HG03354 (cell line): ENCODE results near the gene EPHA5.
"Not testable (repeated sequence)": the region's sequence is repeated elsewhere in the genome, so short reads cannot be mapped to it uniquely, and the experiment has no call there.

Experiments used
- ATAC-seq: cut with Tn5 transposase; IDR thresholded peaks from one replicate; pipeline ENCODE4 v1.9.1; 2021; ENCODE audit warnings: mild to moderate bottlenecking; ENCODE audit not compliant: unreplicated experiment, poor library complexity, severe bottlenecking

The EPHA5 gene

DNA sequence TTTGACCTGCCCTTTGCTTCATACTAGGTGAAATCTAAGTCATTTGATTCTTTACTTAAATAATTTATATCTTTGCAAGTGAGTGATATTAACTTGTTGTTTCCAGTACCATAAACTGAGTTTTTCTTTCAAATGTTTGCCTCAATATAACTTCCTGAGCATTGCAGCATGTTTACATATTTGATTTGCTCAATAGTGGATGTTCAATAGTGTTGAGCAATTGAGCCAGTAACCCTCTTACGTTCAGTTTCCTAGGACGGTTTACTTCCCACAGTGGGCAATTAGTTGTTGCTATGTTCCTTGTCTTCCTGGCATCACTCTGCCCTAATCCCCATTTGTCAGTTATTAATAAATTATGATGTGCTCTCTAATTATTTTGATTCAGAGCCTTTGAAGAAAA lies 278.5 kb downstream of the EPHA5 start:
- ATAC-seq = no peak

- ATAC-seq = no peak
Observed at GRCh38 chr4:65391382-65391781, 278.9 kb downstream of the EPHA5 start.

- ATAC-seq = no peak
Observed at GRCh38 chr4:65386927-65387326, 283.4 kb downstream of the EPHA5 start.

- ATAC-seq = no peak
Observed at GRCh38 chr4:65383589-65384305, 286.5 kb downstream of the EPHA5 start.

DNA sequence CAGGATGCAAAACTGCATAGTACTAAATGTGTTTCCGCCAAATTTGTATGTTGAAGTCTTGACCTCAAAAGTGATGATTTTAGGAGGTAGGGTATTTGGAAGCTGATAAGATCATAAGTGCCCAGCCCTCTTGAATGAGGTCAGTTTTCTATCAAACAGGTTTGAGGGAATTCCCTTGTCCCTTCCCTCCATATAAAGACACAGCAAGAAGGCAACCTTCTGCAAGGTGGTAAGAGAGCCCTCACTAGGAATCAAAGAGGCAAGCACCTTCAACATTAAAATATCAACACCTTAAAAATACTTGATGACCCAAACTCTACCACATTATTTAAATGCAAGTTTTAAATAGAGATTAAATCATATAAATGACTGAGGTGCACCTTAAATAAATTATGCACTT lies 288.6 kb downstream of the EPHA5 start:
- ATAC-seq = no peak

GRCh38 chr4:65370709-65371108 lies 299.6 kb downstream of the EPHA5 start:
- no peak for ATAC-seq

DNA sequence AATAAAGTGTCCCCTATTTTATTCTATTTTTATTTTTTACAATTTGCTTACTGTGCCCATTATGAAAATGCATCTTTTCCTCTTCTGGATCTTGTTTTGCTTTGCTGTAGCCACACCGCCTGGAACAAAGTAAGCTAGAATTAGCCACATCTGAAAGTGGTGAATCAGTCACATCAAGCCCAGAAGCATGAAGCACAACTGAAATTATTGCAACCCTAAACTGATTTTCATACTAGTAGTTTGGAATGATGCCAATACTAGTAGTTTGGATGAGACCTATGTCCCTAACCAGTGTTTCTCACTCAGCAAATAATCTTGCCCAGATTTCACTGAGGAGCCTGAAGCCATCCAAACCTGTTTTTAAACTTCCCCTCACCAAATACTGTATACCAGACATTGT lies 303.0 kb downstream of the EPHA5 start:
- ATAC-seq = no peak

DNA sequence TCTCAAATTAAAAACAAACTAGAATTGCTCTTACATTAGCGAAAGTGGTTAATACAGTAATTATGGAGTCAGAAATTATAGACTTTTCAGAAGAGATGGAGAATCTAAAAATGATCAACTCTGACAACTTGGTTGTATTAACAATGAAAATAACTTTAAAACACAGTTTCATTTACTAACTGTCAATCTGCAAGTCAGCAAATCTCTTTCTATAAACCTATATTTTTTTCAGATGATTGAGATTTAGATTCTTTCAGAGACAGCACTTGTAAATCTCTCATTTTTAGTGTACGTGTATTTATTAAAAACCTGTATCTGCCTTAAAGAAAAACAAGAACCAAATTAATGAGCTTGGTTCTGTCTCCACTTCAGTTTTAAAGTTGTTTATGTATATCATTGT lies 311.4 kb downstream of the EPHA5 start:
- no peak for ATAC-seq

- ATAC-seq = no peak
Observed at GRCh38 chr4:65353098-65353497, 317.2 kb downstream of the EPHA5 start.

DNA sequence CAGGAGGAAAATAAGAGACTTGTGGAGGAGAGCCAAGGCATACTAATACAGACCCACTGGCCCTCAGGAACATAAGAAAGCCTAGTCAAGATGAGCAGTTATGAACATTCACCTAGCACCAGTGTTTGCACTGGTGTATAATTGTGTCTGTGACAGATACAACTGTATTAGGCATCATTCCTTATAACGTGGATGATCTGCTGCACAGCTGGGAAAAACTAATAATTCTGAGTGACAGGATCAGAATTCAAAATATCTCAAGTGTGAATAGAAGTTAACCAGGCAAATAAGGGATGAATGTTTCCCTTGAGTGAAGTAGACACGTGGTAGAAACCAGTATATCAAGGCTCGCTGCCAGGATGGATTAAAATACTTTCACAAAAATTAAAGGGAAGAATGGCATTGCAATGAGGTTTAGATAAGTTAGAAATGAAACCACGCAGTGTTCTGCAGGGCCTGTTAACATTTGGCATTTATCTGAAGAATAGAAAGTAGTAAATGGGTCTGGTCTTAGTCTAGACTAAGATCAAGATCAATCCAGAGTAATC lies 325.9 kb downstream of the EPHA5 start:
- ATAC-seq = no peak

- ATAC-seq = no peak
Observed at GRCh38 chr4:65343342-65343741, 326.9 kb downstream of the EPHA5 start.

DNA sequence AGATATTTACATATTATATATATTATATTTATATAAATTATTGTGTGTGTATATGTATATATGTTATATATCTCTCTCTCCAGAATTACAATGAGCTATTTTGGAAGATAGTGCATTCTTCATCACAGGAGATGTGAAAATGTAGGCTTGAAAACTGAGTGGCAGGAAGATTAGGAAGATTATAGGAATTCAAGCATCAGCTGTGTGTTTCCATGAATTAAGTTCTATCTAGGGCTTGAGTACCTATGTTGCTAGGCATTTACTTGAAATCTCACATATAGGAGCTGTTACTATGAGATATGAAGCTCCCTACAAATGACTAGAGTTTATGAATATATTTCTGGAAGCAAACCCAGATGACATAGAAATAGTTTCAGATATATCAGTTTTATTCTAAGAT lies 328.7 kb downstream of the EPHA5 start:
- ATAC-seq = no peak

DNA sequence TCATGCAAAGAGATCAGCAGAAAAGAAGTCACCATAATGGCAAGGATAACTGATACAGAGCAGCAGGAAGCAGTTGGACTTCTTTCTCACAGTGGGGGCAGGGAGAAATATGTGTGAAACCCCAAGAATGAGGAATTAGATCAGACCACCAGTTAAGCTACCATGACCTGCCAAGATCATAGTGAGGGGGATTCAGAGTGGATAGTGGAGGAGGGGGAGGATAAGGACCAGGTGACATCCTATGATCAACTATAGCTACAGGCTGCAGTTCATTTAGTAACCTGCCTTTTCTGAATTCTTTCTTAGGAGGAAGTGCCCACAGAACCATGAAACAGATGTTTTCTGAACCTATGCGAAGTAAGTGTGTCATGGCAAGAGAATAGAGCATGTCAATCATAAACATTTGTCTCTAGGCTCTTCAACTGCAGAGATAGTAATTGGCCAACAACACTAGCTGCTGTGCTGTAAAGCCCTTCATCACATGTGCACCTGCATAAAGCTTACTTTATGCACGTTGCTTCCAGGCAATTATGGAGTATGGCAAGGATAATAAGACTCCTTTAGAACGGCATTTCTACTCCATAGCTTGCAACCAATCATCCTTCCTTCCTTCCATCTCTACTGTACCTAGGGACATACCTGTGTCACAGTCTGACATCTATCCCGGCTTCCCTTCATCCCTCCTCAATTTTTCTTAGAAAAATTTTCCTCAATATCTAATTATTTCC lies 329.7 kb downstream of the EPHA5 start:
- no peak for ATAC-seq

DNA sequence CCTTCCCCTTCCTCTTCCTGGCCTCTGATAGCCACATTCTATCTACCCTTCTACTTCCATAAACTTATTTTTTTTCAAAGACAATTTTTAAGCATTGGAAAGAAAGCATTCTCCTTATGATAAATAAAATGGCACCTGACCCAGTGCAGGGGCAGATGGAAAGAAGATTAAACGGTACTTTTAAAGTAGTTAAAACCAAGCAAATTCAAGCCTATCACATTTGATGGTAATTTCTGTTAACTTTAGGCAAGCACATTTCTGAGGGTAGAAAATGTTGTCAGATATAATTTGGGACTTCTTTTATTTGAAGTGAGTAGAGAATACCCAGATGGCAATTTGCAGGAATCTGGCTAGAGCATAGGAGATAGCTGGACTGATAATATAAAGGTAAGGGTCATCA lies 332.9 kb downstream of the EPHA5 start:
- ATAC-seq = no peak

GRCh38 chr4:65336465-65336864 lies 333.8 kb downstream of the EPHA5 start:
- no peak for ATAC-seq

GRCh38 chr4:65316534-65316933 lies 353.8 kb downstream of the EPHA5 start:
- no peak for ATAC-seq

GRCh38 chr4:65311120-65311519 lies 359.2 kb downstream of the EPHA5 start:
- no peak for ATAC-seq

GRCh38 chr4:65310586-65310985 lies 359.7 kb downstream of the EPHA5 start:
- no peak for ATAC-seq

DNA sequence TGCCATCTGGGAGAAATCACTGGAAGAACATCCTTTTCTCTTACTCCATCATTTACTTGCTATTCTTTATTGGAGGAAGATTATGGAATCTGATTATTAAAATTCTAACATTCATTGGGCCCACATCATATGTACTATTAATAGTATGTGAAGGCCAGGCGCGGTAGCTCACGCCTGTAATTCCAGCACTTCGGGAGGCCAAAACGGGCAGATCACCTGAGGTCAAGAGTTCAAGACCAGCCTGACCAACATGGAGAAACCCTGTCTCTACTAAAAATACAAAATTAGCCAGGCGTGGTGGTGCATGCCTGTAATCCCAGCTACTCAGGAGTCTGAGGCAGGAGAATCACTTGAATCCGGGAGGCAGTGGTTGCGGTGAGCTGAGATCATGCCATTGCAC lies 361.7 kb downstream of the EPHA5 start:
- not testable (repeated sequence) for ATAC-seq

- no peak for ATAC-seq
Observed at GRCh38 chr4:65302145-65302544, 368.1 kb downstream of the EPHA5 start.

DNA sequence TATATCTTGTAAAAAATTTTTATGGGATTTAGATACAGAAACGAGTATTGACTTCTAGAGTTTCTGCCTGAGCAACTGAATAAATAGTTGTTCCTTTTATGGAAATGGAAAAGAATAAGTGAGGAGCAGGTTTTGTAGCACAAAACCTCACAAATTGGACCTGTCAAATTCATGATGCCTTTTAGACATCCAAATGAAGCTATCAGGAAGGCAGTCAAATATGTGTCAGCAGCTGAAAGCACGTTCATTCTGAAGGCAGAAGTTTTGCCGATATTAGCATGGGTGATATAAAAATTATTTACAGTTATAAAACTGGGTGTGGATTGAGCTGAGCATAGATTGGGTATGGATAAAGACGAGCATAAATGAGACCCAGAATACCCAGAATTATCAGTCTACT lies 374.0 kb downstream of the EPHA5 start:
- no peak for ATAC-seq
